ENCODE data around the gene GATB. TPM values are rescaled to one million over a fixed set of nuclear protein-coding genes. Genes with fewer than 3 reads are reported as not detected.

Gene GATB
- total and polyA plus RNA-seq, 2 donors (not counting 3 experiments of a cell fraction or from before 2014, with no cell fraction given): 14.4 to 17.7 TPM

DNA sequence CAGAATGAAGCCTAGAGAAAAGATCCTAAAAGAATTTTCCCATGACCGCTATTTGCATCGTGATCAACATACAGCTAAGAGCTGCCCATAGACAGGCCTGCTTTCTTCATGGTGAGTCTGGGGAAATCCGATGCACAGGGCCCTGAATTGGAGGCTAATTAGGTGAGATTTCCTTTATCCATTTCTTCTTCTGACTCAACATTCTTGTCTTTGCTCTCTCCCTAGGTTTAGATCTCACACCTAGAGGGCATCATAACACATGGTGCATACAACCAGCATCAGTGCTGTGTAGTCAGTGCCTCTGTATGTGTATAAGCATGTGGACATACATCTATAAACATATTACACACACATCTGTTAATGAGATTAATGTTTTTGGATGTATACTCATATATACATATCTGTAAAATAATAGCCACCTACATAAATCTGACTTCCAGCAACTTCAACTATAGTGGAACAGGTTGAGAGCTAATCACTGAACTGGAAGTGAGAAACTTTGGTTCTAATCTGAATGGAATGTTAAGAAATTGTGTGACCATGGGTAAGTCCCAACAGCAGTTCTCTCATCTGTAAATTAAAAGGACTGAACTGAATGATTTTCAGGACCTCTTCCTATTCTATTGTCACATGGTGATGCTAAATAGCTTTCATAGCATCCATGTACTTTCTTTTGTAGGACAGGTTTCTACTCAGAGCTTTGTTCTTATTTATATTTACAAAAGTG is 17.5 kb downstream of the GATB start:
- Histone ChIP-seq H3K9me1 (replicated peaks; ENCODE audit: control insufficient read depth, extremely low read depth, insufficient read depth, low read length) (no peaks in the 10 kb centered on the region), H3K9ac (replicated peaks; ENCODE audit: extremely low read depth, insufficient read depth, low read length) (no peak overlapping the region), H3K36me3 (ENCODE audit: control insufficient read depth in 2 of 2, extremely low read depth in 1 of 2, insufficient read depth in 2 of 2, low read length in 2 of 2) (no peaks in the 10 kb centered on the region), H2AFZ (ENCODE audit: low read depth, low read length) (no peak overlapping the region), H4K20me1 (replicated peaks; ENCODE audit: control insufficient read depth, extremely low read depth, insufficient read depth, low read length) (no peaks in the 10 kb centered on the region), H3K4me3 (replicated peaks in 1 of 3; ENCODE audit: insufficient read depth in 1 of 3, low read depth in 1 of 3, low read length in 3 of 3) (no peak overlapping the region), H3K79me2 (ENCODE audit: control insufficient read depth, insufficient read depth, low read length) (no peaks in the 10 kb centered on the region), H3K4me1 (ENCODE audit: control insufficient read depth, extremely low read depth, insufficient read depth, low read length) (peaks cover 8% of the 10 kb centered on the region), H3K27me3 (ENCODE audit: control insufficient read depth in 2 of 2, insufficient read depth in 2 of 2, low read length in 2 of 2) (no peaks in the 10 kb centered on the region), H3K4me2 (ENCODE audit: insufficient read depth, low read length) (no peak overlapping the region), H3K9me3 (replicated peaks; ENCODE audit: control insufficient read depth, insufficient read depth, low read length) (no peaks in the 10 kb centered on the region), H3K27ac (ENCODE audit: insufficient read depth, low read depth, low read length) (no peak overlapping the region)
- ChIA-PET CTCF (interaction anchor here (1.4 to 2.1 kb wide), 2 partner anchors 12 to 36 kb away, joined by 3 to 5 read pairs; no protein-coding TSS in a partner anchor), POLR2A (no interaction called here)
- intact Hi-C loops (cut with micrococcal nuclease): no loop called here
- FAIRE-seq (no peak), DNase-seq (ENCODE audit: low read depth, low spot score) (no peak)
- dilution Hi-C loops (cut with MboI; ENCODE audit: extremely low pct_ligation_motif_present, low sequenced_read_pairs): no loop called here
- TF ChIP-seq FOS (IDR thresholded peaks at IDR 0.05; ENCODE audit: borderline replicate concordance, insufficient read depth, low read length): no peak
- TF ChIP-seq POLR2AphosphoS5 (IDR thresholded peaks at IDR 0.05; ENCODE audit: insufficient read depth, low read depth, low read length): no peak
- TF ChIP-seq MYC (IDR thresholded peaks at IDR 0.05; ENCODE audit: low read depth, low read length): no peak
- TF ChIP-seq, protein P1, sequence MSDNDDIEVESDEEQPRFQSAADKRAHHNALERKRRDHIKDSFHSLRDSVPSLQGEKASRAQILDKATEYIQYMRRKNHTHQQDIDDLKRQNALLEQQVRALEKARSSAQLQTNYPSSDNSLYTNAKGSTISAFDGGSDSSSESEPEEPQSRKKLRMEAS (IDR thresholded peaks at IDR 0.05; ENCODE audit: insufficient read depth, insufficient read length): no peak
- no peak for TF ChIP-seq JUN (IDR thresholded peaks at IDR 0.05; ENCODE audit: borderline replicate concordance, insufficient read depth, insufficient read length, low read depth)
- no peak for TF ChIP-seq POLR2A (IDR thresholded peaks at IDR 0.05; ENCODE audit: low read depth, low read length)
- TF ChIP-seq, protein P2, sequence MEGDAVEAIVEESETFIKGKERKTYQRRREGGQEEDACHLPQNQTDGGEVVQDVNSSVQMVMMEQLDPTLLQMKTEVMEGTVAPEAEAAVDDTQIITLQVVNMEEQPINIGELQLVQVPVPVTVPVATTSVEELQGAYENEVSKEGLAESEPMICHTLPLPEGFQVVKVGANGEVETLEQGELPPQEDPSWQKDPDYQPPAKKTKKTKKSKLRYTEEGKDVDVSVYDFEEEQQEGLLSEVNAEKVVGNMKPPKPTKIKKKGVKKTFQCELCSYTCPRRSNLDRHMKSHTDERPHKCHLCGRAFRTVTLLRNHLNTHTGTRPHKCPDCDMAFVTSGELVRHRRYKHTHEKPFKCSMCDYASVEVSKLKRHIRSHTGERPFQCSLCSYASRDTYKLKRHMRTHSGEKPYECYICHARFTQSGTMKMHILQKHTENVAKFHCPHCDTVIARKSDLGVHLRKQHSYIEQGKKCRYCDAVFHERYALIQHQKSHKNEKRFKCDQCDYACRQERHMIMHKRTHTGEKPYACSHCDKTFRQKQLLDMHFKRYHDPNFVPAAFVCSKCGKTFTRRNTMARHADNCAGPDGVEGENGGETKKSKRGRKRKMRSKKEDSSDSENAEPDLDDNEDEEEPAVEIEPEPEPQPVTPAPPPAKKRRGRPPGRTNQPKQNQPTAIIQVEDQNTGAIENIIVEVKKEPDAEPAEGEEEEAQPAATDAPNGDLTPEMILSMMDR (IDR thresholded peaks at IDR 0.05; ENCODE audit: extremely low read depth in 1 of 2, insufficient read depth in 1 of 2, low read depth in 1 of 2, low read length in 2 of 2): no peak
- TF ChIP-seq EZH2 (IDR thresholded peaks at IDR 0.05; ENCODE audit: borderline replicate concordance, low read depth, low read length, severe bottlenecking): no peak
- no peak for TF ChIP-seq GATA2 (IDR thresholded peaks at IDR 0.05; ENCODE audit: insufficient read depth, insufficient read length, low read depth, low read length)
- BruUV-seq (replicated peaks): no TSS peak
